HG03520 (cell line): ENCODE data around the gene PAGE1.
"Not testable (repeated sequence)": the region's sequence is repeated elsewhere in the genome, so short reads cannot be mapped to it uniquely, and the experiment has no call there.

ENCODE experiments used
- ATAC-seq: cut with Tn5 transposase; IDR thresholded peaks from one replicate; pipeline ENCODE4 v1.9.1; 2021; ENCODE audit warnings: mild to moderate bottlenecking, moderate library complexity; ENCODE audit not compliant: unreplicated experiment

The PAGE1 gene, protein sequence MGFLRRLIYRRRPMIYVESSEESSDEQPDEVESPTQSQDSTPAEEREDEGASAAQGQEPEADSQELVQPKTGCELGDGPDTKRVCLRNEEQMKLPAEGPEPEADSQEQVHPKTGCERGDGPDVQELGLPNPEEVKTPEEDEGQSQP

DNA sequence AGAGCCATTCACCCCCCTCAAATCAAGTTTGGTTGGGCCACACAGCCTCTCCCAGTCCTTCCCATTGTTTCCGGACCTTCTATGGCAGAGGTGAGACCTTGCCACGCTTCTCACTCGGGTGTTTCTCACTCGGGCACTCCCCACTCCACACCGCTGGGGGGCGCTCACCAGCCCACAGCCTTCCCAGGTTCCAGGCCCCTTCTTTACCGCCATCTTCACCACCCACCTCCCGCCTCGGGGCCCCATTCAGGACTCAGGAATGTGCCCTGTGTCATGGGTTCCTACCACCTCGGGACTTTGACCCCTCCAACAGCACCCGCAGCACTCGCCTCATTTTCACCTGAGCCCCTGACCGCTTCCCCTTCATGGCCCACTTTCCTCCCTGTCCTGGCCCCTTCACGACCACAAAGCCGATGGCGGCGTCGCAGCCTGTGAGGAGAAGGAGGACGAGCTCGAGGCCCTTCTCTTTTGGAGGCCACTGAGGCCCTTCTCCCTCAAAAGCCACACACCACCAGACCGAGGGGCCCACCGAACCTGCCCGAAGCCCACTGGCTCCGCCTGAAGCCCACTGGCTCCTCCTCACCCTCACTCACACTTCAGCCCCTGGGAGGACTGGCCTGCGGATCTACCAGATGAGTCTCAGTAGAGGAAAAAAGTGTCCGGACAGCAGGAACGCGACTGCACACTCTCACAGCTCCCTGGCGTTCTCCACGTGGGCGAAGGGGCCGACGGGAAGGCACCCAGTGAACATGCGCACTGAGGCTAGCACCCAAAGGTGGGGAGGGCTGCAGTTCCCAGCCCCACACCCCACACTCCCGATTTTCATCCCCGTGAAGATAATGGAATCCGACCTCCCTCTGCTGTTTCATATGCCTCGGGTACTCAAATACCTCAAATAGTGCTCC is at the start of gene PAGE1:
PAGE1 (minus strand) TSS at position 709 of the 905 bp plus-strand sequence. CDS start 1,214 bp downstream, outside the sequence.
- ATAC-seq = no peak

DNA sequence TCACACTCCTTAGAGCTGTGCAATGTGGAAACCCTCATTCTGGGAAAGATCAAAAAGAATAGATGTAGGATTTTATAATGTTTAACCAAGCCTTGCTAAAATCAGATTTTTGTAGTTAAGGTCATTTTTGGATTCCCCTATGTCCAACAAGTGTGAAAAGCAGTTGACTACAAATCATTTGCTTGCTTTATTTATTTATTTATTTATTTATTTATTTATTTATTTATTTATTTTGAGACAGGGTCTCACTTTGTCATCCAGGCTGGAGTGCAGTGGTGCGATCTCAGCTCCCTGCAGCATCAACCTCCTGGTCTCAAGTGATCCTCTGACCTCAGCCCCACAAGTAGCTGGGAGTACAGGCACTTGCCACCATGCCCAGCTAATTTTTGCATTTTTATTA is 45.7 kb upstream of the PAGE1 start:
- not testable (repeated sequence) for ATAC-seq

DNA sequence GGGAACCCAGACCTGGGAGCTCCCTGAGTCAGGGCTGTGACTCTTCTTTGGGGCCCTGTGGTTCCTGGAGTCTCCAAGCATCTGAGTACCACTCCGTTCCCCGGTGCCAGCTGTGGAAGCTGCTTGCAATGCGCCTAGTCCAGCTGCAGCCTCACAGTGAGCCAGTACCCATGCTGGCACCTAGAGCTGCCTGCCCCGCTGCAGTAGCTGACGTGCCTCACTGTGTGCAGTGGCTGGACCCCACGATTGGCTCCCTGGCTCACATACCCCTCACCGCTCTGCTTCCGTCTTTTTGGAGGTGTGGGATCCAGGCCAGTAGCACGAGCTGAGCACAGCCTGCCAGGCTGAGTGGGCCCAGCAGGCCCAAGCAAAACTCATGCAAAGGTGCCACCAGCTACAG is 32.1 kb upstream of the PAGE1 start:
- no peak for ATAC-seq

DNA sequence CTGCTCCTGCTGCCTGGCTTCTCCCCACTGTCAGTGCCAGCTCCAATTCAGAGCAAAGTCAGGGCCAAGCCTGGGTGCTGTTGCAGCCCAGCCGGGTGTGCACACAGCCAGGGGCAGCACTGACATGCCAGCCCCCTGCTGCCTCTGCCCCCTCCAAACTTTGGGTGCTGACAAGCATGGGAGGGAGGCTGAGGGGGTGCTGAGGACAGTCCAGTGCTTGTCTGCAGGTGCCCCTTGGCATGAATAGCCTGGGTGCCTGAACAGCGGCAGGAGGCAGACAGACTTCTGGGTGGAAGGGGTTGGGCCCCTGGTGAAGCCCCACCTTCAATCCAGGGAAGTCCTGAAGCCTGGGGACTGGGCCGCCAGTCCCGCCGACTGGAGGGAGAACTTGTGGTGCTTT is 31.2 kb upstream of the PAGE1 start:
- ATAC-seq = no peak

DNA sequence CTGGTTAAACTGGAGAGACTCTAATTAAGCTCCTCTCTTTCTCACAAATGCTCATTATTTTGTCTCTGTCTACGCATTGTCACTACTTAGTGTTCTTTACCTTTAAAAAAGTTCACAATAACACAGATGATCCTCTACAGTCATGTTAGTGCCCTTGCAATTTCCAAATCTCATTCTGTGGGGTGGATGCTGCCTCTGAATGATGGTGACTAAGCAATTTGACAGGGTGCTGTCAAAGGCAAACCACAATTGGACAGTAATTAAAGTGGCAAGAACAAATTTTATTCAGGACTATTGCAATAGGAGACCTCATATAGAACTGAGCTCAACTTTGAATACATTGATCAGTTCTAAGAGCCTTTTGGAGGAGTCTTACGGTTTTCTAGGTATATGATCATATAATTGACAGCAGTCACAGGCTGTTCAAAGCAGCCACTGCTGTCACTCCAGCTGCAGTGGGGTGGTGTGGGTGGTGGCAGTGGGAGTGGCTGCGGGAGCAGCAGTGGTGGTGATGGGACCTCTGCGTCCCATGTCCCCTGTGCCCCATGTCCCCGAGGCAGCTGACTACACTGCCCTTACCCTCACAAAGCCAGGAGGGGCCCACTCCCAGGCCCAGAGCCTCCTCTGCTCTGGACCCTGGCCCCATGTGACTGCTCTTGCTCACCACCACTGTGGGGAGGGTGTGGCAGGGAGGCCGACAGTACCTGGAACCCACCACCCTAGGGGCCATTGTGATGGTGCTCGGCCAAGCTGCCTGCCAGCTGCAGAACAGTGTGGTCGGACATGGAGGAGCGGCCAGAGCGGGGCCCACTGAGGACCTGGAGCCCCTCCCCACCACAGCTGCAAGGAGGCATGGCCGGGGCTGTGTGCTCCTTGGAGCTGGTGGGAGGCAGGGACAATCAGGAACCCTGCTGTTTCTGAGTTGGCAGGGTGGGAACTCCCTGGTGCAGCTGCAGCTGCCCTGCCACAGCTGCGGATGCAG is 30.4 kb upstream of the PAGE1 start:
- ATAC-seq = no peak

DNA sequence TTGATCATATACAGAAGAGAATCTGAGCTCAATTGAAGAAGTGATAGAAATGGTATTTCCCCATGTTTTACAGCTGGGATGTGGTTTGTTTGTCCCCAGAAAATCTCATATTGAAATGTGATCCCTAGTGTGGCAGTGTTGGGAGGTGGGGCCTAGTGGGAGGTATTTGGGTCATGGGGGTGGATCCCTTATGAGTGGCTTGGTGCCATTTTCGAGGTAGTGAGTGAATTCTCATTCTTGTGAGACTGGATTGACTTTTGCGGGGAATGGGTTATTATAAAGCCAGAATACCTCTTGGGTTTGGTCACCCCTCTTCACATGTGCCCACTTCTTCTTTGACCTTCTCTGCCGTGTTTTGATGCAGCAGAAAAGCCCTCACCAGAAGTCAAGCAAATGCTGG is 29.6 kb upstream of the PAGE1 start:
- ATAC-seq = no peak

DNA sequence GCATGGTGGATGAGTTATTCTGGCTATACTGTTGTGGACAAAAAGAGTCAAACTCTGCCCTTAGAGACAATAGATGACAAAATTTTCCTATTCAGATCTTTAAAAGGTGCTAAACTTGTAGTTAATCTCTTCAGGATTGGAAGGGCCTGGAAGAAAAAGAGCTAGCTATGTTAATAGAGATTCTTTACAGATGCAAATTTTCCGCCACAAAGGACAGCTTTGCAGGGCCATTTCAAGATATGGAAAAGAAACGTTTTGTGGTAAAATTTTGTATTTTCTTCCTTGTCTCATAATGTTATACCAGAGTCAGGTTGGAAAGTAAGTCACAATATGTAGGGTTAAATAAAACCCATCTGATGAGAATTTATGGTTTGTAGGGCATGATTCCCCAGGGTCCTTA is 24.3 kb upstream of the PAGE1 start:
- not testable (repeated sequence) for ATAC-seq

DNA sequence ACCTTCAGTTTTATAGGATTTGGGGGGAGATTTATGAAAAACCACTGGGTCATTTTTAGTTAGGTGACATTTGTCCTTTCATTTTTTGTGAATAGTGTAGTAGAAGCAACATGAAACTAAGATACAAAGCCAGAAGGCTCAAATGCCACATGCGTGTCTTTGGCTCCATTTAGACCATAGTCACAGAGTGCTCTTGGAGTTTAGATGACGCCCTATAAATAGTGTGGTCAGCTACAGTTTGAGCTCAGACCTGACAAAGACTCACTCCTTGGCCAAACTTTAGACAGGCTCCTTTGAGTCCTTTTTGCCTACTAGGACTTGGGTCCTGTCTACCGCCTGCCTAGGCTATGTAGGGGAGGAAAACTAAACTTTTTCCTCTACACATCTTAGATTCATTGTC is 16.8 kb upstream of the PAGE1 start:
- no peak for ATAC-seq

DNA sequence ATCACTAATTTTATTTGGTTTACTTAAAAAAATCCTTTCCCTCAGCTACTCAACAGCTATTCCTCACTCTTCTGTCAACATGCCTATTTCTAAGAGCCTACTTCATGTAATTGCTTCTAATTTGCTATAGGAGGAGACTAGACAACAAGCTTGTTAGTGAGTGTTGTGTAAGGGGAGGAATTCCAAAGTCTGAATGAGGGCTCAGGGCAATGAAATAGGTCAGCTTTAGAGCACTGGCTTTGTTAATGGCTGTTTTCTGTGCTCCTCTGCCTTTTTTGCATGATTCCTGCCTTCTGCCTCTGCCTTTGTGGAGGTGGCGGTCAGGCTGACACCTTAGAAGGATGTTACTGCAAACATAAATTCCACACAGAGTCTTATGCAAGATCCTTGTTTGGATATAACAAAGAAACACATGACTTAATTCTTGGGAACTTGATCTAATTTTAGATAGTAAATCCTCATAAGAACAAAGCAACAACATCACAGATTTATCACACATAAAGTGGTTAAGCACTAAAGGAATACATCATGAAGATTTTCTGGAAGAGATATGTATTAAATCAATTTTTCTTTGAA is 15.0 kb upstream of the PAGE1 start:
- ATAC-seq = no peak

DNA sequence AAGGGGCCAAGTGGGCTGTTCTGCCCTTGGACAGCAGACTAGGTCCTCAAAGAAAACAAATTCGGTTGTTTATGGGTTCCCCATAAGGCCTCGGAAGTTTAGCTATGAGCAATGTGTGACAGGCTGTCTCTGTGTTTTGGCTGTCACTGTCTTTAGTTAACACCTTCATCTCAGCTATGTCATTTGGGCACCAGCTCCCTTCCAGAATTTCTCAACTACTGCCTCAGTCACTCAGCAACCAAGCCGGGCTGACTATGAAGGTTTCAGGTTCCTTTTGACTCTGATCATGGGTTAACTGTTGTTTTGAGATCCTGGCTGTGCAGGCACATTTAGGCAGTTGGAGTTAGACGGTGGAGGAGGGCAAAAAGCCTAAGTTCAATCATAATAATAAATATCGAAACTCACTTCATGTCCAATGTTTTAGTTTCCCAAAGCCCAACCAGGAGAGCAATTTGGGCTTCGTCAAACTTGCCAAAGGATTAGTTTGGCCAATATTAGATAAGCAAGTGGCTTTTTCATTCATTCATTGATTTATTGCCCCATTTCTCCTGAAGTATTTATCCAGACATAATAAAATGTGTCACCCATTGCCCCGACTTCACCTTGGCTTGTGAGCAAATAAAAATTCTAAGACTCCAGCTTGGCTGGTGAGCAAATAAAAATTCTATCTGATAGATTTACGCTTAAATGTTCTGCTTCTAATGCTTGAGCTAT is 9.1 kb upstream of the PAGE1 start:
- no peak for ATAC-seq

DNA sequence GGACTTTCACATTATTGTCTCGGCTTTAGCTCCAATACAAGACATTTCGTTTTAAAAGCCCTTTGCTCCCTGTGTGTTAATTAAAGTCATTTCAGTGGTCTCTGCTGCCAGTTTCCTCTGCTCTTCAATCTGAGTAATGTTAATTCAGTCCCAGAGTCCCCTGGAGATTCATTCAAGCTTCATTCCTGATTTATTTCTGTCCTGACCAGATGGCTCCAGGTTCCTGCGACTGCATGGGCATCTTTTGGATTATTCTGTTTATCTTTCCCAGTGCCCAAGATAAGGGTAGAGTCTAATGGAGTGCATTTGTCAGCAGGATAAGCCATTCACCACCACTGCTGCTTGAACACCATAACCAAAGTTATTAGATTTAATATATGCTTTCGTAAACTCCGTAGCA is 6.1 kb upstream of the PAGE1 start:
- ATAC-seq = no peak

DNA sequence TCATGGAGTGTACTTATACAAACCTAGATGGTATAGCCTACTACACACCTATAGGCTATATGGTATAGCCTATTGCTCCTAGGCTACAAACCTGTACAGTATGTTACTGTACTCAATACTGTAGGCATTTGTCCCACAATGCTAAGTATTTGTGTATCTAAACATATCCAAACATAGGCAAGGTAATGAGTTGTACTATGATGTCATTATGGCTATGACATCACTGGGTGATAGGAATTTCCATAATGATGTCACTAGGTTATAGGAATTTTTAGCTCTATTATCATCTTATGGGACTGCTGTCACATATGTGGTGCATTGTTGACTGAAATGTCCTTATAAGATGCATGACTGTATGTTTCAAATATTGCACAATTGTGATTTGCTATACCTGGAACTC is 5.5 kb upstream of the PAGE1 start:
- ATAC-seq = no peak

DNA sequence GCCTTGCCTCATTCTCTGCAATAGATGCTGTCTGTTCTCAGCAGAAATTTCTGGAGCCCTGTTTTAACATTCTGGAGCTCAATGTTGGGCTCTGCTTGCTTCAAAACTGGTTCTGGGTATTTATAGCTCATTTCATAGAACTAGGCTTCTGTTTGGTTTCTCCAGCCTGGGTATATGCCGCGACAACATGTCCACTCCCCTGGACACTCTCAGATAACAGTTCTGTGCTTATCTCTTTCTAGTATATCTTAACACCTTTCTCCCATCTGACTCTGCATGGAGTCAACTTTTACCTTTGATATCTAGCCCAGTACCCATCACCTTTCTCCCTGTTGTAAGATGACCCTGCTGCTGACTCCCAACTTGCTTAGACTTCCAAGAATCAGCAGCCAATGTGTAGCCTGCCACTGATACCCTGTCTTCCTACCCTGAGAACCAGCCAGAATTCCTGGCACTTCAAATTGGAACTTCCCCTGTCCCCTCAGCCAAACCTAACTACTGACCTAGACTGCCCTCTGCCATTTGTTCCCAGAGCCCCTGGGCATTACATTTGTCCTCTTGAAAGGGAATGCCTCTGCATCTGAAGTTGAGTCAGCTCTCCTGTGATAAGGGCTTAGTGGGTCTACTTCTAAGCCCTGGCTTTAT is 20.6 kb downstream of the PAGE1 start:
- ATAC-seq = no peak

DNA sequence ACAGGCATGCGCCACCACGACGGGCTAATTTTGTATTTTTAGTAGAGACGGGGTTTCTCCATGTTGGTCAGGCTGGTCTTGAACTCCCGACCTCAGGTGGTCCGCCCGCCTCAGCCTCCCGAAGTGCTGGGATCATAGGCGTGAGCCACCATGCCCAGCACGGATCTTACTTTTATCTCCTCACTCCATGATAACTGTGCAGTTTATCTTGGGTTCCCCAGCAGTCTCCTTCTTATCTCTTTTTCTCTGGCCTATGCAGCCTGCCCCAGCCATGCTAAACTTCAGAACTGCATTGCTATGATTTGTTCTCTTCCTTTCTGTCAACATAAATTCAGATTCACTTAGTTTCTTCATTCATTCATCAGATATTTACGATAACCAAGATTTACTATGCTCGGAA is 22.4 kb downstream of the PAGE1 start:
- ATAC-seq = no peak

DNA sequence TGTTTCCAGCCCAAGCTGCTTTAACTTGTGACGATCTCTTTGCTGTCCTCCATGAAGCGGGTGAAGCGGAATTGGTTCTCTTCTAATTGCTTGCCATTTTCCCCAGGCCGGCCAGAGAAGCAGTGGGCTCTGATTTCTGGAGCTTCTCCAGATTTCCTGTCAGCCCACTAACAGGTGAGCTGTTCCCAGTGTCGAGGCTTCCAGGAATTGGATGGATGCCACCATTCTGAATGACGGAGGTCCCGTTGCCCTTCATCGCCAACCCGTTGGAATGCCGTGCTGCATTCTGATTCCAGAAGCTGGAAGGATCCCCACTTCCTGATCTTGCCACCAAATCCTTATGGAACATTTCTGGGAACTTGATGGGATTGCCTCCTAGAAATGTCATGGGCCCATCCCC is 31.0 kb downstream of the PAGE1 start:
- ATAC-seq = no peak

DNA sequence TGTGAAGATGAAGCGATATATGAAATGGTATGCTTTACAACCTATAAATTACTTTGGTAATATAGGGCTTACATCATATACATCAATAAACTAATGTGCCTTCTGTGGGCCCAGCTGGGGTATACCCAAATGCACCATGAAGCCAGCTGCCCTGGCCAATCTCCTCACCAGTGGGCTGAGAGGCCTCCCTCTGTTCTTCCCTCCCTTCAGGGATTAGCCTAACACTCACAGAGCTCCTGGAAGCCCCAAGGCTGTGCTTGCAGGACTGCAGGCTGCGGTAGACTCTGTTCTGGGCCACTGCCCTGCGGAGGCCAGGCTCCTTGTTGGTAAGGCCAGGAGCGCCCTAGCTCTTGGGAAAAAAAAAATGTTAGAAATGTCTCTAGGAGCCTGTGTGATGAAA is 33.9 kb downstream of the PAGE1 start:
- no peak for ATAC-seq

DNA sequence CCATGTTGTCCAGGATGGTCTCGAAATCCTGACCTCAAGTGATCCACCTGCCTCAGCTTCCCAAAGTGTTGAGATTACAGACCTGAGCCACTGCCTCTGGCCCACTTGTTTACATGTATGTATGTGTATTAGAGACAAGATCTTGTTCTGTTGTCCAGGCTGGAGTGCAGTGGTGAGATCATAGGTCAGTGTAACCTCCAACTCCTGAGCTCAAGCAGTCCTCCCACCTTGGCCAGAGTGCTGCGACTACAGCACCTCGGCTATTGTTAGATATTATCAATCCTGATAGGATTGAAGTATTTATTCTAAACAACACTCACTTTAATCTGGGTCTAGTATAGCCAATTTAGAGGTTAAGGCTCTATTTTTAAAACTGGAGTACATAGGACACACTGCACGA is 36.0 kb downstream of the PAGE1 start:
- no peak for ATAC-seq

DNA sequence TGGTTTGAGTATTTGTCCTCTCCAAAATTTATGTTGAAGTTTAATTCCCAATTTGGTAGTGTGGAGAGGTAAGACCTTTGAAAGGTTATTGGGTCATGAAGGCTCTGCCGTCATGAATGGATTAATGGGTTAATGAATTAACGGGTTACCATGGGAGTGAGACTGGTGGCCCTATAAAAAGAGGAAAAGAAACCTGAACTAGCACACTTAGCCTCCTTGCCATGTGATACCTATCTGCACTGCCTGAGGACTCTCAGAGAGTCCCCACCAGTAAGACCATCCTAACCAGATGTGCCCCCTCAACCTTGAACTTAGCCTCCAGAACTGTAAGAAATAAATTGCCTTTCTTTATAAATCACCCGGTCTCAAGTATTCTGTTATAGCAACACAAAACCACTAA is 39.3 kb downstream of the PAGE1 start:
- ATAC-seq = no peak

DNA sequence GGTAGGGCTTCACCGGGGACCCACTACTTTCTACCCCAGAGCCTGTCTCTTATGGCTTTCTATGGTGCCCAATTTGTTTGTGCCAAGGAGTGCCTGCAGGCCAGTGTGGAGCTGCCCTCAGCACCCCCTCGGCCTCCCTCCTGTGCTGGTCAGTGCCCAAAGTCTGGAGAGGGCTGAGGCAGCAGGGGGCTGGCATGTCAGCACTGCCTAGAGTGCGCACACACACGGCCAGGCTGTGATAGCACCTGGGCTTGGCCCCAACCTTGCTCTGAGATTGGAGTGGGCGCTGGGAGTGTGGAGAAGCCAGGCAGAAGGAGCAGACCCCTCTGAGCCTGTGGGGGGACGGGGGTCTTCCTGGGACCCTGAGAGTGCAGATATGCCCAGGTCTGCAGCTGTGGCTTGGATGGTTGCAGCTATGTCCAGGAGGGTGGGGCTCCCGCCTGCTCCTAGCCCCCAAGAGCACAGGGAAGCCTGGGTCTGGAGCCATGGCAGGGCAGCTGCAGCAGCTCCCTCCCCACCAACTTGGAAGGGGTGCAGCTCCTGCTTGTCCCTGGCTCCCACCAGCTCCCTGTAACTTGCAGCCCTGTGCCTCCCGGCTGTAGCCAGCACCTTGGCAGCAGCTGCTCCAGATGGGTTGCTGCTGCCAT is 50.7 kb downstream of the PAGE1 start:
- ATAC-seq = no peak
